Esophagus muscularis mucosa (tissue), 3 donors: ENCODE results near the gene SIRPA.

Experiments
- POLR2A ChIP-seq: fragments of 450-650 bp; IDR thresholded peaks from one replicate; pipeline ENCODE4 v1.6.1; 2017; ENCODE audit warnings: antibody characterized with exemption, moderate library complexity, mild to moderate bottlenecking, low read depth
- TF ChIP-seq, protein P1 (sequence below), 3 experiments: fragments of 200-600 bp in 2 of 3; fragments of 450-650 bp in 1 of 3; sonication (generic) in 2 of 3; IDR thresholded peaks; one replicate each; pipeline ENCODE4 v1.5.1; 2017 to 2019; ENCODE audit warnings: antibody characterized with exemption in 3 of 3, mild to moderate bottlenecking in 2 of 3, moderate library complexity in 1 of 3

DNA sequence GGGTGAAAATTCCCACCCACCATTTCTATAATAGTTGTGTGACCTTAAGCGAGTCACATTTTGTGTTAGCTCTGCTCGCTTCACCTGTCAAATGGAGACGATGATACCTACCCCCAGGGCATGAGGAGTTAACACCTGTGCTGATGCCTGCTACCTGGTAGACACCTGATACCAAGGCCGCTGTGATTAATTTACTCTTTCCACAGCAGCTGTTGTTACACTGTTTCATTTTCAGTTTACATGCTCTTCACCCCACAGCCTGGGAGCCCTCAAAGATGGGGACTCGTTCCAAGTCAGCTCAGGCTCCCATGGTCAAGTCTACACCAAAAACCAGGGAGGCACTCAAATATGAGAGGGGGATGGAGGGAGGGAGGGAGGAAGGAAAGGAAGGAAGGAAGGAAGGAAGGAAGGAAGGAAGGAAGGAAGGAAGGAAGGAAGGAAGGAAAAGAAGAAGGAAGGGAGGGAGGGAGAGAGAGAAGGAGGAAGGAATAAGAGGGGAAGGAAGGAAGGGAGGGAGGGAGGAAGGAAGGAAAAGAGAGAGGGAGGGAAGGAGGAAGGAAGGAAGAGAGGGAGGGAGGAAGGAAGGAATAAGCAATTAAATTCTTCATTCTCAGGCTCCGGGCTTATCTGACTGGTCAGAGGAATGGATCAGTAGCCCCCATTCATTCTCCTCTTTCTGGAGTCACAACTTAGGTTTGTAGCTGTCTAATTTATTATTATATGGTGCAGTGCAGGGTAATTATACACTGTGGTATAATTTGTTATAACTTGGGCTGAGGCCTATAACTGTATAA is 57.7 kb downstream of the SIRPA start:
- TF ChIP-seq, protein P1, sequence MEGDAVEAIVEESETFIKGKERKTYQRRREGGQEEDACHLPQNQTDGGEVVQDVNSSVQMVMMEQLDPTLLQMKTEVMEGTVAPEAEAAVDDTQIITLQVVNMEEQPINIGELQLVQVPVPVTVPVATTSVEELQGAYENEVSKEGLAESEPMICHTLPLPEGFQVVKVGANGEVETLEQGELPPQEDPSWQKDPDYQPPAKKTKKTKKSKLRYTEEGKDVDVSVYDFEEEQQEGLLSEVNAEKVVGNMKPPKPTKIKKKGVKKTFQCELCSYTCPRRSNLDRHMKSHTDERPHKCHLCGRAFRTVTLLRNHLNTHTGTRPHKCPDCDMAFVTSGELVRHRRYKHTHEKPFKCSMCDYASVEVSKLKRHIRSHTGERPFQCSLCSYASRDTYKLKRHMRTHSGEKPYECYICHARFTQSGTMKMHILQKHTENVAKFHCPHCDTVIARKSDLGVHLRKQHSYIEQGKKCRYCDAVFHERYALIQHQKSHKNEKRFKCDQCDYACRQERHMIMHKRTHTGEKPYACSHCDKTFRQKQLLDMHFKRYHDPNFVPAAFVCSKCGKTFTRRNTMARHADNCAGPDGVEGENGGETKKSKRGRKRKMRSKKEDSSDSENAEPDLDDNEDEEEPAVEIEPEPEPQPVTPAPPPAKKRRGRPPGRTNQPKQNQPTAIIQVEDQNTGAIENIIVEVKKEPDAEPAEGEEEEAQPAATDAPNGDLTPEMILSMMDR (IDR thresholded peaks at IDR 0.05), result no peak
- TF ChIP-seq POLR2A, result no peak
